ENCODE measurements around the gene YPEL1.
"Not testable (repeated sequence)": the region's sequence is repeated elsewhere in the genome, so short reads cannot be mapped to it uniquely, and the experiment has no call there.

YPEL1 gene

DNA sequence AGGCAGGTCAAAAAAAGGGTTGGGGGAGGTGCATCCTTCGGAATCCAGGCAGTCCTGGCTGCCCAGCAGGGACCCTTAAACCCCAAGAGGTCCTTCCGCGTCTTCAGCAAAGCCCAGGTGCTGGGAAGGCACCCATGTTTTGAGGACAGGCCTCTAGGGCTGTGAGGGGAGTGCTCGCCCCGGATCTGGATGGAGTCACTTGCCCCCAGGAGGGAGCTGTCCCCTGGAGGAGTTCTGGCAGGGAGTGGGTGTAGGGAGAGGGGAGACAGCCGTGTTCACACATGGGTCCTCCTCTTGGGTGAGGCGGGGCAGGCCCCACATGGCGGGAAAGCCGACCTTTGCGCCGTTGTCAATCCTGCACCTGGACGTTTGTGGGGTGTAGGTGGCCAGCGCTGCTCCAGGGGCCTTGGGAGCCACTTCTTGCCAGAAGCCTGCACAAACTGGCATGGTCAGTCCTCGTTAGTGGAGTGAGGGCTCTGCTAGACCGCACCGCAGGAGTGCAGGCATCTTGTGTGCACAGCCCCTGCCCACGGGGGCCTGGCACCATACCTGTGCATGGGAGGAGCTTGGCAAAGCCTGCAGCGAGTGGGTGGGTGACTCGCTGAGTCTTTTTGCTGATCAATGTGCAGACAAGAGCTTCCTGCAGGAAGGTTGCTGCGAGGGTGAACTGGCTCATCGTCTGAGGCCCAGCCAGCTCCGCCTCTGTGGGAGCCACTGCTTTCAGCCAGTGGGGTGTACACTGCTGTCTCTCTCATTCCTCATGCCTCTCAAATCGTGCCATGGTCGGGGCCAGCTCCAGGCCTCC, 53.8 kb downstream of the YPEL1 start:
- no peak for DNase-seq

DNA sequence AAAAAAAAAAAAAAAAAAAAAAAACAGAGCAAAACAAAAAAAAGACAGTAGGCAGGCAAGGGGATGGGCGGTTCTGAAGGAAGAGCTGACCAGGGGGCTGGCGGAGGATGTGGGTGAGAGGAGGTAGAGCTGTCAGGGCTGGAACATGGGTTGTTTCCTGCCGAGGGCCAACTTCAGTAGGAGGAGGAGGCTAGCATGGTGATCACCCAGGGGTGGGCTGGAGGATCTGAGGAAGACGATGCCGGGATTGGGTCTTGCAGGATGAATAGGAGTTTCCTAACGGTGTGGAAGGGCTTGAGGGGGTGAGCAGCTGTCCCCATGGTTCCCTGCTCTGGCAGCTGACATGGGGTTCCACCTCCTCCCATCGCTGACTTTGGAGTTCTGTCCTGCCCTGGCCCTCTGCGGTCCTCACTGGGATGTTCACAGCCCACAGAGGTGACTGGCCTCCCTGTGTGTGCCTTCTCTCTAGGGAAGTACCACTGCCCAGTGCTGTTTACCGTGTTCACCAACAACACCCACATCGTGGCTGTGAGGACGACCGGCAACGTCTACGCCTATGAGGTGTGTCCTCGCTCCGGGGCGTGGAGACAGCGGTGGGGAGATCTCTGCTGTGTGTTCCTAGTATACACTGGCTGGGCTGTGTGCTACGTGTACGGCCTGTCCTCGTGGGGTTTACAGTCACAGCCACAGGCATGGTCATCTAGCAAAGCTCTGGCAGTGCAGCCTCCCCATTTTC, 54.6 kb downstream of the YPEL1 start:
- no peak for DNase-seq

DNA sequence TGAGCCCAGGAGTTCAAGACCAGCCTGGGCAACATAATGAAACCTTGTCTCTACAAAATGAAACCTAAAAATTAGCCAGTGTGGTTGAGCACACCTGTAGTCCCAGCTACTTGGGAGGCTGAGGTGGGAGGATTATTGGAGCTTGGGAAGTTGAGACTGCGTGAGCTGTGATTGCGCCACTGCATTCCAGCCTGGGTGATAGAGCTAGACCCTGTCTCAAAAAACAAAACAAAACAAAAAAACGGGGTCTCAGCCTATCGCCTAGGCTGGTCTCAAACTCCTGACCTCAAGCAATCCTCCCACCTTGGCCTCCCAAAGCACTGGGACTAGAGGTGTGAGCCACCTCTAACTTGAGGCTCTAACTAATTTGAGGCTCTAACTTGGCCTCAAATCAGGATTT, 56.2 kb downstream of the YPEL1 start:
- no peak for DNase-seq

DNA sequence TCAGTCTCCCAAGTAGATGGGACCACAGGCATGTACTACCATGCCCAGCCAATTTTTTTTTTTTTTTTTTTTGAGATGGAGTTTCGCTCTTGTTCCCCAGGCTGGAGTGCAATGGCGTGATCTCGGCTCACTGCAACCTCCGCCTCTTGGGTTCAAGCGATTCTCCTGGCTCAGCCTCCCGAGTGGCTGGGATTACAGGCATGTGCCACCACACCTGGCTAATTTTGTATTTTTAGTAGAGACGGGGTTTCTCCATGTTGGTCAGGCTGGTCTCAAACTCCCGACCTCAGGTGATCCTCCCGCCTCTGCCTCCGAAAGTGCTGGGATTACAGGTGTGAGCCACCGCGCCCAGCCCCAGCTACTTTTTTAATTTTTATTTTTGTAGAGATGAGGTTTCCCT, 56.8 kb downstream of the YPEL1 start:
- not testable (repeated sequence) for DNase-seq

DNA sequence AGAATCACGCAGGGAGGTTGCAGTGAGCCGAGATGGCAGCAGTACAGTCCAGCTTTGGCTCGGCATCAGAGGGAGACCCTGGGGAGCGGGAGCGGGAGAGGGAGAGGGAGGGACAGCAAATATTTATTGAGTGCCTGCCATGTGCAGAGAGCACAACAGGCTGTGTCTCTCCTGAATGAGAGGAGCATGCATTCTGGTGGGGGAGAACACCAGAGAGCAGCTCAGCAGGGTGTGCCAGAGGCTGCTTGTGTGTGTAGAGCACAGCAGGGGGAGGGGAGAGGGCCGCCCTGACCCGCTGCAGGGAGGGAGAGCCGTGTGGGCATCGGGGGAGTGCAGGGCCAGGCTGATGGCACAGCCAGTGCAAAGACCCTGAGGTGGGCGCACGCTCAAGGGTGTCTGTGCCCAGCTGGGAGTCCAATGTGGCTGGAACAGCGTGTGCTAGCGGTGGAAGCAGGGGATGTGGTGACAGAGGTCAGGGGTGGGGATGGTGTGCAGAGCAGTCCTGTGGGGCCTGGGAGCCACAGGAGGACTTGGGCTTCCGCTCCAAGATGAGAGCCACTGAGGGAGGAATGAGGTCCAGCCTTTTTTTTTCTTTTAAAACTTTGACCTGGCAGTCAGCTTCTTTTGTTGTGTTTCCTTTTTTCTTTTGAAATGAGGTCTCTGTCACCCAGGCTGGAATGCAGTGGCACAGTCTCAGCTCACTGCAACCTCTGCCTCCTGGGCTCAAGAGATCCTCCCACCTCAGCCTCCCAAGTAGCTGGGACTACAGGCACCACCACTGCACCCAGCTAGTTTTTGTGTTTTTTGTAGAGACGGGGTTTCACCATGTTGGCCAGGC, 57.8 kb downstream of the YPEL1 start:
- peak; percentile 5 to 64 (median 44) for DNase-seq

- no peak for DNase-seq
These were observed 60.9 kb downstream of the YPEL1 start for GRCh38 chr22:21674638-21675245.

DNA sequence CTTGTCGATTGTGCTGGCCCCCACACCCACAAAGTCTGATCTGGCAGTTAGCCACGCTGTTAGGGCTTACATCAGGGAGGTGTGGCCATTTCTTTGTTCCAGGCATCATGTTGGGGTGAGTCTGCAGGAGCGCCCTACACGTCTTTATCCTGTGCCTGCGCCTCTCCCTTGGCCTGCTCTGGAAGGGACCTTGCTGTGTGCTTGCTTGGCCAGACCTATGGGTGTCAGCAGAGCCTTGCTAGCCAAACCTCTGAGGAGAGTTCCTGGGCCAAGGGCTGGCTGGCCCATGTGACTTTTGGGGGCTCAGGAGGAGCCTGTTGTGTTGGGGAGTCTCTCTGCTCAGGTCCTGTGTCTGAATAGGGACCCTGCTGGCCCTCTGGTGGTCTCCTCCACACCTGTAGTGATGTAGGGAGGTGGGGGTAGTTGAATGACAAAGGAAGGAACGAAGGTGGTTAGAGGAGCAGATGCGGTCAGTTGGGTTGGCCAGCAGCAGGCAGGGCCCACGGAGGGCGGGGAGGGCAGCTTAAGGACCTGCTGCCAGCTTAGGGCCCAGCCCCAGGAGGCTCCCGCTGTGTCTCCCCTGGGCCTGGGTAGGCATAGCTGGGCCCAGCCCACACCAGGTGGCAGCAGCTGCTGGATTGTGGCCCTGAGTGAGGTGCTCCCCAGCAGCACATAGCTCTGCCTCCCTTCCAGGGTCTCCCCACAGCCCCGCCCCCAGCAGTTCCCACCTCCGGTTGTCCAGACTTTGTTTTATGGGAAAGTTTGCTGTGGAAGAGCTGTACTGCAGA, 61.9 kb downstream of the YPEL1 start:
- no peak for DNase-seq

GRCh38 chr22:21672107-21672629, 63.4 kb downstream of the YPEL1 start:
- no peak for DNase-seq

- DNase-seq = no peak
These were observed 66.6 kb downstream of the YPEL1 start for GRCh38 chr22:21669026-21669425.

DNA sequence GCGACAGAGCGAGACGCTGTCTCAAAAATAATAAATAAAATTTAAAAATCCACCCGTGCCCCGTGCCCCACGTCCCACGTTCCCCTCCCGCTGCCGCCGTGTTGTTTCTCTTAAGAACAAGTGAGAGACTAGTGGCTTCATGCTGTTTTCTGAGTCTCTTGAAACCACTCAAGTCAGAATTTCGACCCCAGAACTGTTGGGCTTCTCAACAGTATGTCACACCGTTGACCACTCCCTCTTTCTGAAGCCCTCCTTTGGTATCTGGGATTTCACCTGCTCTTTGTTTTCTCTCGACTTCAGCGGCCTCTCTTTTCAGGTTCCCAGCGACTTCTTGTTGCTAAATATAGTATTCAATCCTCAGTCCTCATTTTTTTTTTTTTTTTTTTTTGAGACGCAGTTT, 68.8 kb downstream of the YPEL1 start:
- DNase-seq = peak in 1 of 3 experiments; percentile 5

GRCh38 chr22:21665047-21665851, 70.3 kb downstream of the YPEL1 start:
- no peak for DNase-seq

DNA sequence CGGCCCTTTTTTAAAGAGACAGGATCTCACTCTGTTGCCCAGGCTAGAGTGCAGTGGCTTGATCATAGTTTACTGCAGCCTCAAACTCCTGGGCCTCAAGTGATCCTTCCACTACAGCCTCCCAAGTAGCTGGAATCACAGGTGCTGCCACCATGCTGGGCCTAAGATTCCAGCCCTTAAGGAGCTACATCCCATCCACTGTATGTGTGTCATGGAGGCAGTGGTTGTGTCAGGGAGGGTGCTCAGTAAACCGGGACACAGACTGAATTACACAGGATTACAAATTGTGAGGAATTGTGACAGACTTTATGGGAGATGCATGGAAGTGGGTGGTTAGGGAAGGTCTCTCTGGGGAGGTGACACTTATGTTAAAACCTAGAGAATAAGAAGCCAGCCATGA, 71.9 kb downstream of the YPEL1 start:
- DNase-seq = no peak

- DNase-seq = no peak
These were observed 73.6 kb downstream of the YPEL1 start for GRCh38 chr22:21661991-21662390.

DNA sequence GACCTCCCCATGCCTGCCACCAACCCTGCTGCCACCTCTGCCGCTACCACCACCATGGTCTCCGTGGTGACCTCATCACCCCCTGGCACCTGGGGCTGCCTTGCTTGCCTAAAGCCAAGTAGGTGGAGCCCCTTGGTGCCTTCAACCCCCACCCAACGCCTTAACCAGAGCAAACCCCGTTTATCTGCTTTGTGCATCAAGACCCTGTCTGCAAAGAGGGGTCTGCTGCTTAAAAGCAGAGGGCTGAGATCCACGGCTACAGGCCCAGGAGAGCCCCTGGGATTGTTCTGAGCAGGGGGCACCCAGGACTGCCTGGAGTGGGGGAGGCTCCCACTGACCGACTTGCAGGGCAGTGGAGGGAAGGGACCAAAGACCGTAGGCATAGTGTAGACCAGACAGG, 74.7 kb downstream of the YPEL1 start:
- no peak for DNase-seq

DNA sequence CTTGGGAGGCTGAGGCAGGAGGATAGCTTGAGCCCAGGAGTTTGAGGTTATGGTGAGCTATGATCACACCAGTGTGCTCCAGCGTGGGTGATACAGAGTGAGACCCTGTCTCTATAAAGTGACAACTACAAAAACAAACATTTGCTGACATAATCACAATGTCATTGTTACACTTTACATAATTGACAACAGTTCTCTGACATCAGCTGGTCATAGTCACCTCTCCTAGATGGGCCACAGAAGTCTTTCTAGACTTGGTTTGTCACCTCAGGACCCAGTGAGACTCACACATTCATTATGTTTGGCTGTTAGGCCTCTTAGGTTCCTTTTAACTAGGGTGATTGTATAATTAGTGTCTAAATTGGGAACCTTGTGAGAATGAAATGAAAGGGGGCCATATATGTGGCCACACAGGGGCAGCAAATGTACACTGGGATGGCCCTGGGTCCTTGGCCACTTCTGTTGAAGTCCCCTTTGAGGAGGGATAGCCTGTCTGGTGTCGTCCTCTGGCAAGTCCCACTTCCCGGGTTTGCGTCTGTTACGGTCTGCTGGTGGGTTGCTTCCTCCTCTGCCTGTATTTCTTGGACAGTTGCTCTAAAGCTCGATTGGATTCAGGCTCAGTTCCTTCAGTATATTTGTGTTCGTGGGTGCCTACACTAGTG, 75.6 kb downstream of the YPEL1 start:
- no peak for DNase-seq

GRCh38 chr22:21657360-21658032, 78.1 kb downstream of the YPEL1 start:
- DNase-seq = peak; percentile 76 to 87 (median 86)

- no peak for DNase-seq
These were observed 78.6 kb downstream of the YPEL1 start for GRCh38 chr22:21657020-21657359.

DNA sequence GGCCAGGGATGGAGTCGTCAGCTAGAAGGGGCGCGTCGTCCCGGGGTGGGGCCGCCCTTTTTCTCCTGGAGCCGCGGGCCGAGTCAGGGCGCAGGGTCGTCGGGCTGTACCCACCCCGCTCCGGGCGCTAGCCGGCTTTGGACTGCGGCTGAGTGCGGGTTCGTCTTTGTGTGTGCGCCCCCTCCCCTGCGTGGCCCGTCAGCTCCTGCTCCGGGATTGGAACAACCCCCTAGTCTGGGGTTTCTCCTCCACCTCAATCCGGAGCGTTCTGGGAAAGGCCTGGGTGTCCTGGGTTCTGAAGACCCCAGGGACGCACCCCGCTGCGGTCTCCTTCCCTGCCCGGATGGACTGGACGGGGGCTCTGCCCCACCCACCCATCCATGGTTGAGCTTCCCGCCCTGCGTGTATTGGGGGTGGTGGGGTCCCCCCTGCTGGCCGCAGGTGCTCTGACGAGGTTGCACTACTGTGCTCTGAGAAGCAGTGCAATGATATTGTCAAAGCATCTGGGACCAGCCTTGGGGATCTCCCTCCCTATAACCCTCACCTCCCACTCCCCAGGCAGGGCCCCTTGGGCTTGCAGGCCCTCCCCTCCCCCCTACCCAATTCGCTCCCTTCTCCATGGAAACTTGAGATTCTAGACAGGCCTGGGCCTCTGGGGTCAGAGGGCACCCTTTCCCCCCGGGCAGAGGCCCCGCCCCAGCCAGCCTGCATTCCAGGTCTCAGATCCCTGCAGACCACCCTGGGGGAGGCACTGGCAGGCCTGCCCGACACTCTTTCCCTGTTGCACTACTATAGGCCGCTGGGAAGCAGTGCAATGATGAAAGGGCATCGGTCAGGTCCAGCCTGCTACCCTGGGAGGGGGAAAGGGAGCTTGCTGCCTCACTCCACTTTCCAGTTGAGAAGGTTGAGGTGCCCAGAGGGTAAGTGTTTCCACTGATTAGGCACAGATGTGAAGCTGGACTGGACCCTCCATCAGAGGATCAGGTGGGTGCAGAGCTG, 82.7 kb downstream of the YPEL1 start:
- no peak for DNase-seq
